ENCODE results near the gene RCN2. TPM values are rescaled to one million over a fixed set of nuclear protein-coding genes. Genes with fewer than 3 reads are reported as not detected.

The RCN2 gene
- total and polyA plus RNA-seq, 2 of the 13 experiments (the other 11 are each of a cell fraction or from before 2014, with no cell fraction given) = 84.4 to 89.0 TPM

GRCh38 chr15:76964157-76964556, 32.6 kb downstream of the RCN2 start:
- ATAC-seq (no peak), DNase-seq (ENCODE audit: low spot score) (no peak), FAIRE-seq (no peak)
- Histone ChIP-seq H2AFZ (ENCODE audit: low read length) (no peak overlapping the region), H3K36me3 (replicated peaks in 1 of 2; ENCODE audit: control insufficient read depth in 1 of 2, insufficient read depth in 2 of 2, low read length in 2 of 2) (no peaks in the 10 kb centered on the region), H3K4me2 (ENCODE audit: low read depth, low read length) (no peak overlapping the region), H3K4me1 (ENCODE audit: insufficient read depth, low read length) (0 out of 2 replicates have a peak, but pooled peaks cover 7% of the 10 kb centered on the region), H3K27ac (ENCODE audit: extremely low read length, insufficient read depth, low read length) (no peak overlapping the region), H3K4me3 (replicated peaks in 1 of 3; ENCODE audit: insufficient read depth in 1 of 3, low read depth in 2 of 3, low read length in 3 of 3) (no peak overlapping the region), H3K27me3 (ENCODE audit: control insufficient read depth in 1 of 2, insufficient read depth in 2 of 2, low read length in 2 of 2) (peaks cover 3 to 22% of the 10 kb centered on the region in 2 experiments; a peak in 3 of 5 replicates), H3K9ac (ENCODE audit: insufficient read depth, low read depth, low read length) (no peak overlapping the region), H3K9me3 (ENCODE audit: low read length) (no peaks in the 10 kb centered on the region), H3K79me2 (ENCODE audit: insufficient read depth, low read length) (no peaks in the 10 kb centered on the region), H4K20me1 (ENCODE audit: insufficient read depth, low read length) (no peaks in the 10 kb centered on the region)
- ChIA-PET CTCF (ENCODE audit: low intra/inter-chr PET ratio, low total read pairs) (no interaction called here), POLR2A (interaction anchor here (1.0 kb wide), 1 partner anchor 33 kb away, joined by 3 read pairs; the partner anchor contains the start of gene RCN2)
- 22% methylated on average over 5 of the region's 5 CpGs for WGBS (ENCODE audit: low lambda C conversion rate)
- intact Hi-C loops (cut with micrococcal nuclease; ENCODE audit: unreplicated experiment) (no loop called here), in situ Hi-C loops (cut with HindIII; ENCODE audit: extremely low pct_ligation_motif_present, low pct_unique_long_range_greater_than_20kb) (no loop called here)
- BruUV-seq (replicated peaks) = no TSS peak
- TF ChIP-seq TFDP2 (CRISPR knock-in tag; IDR thresholded peaks at IDR 0.05) = no peak
- TF ChIP-seq SIX1 (CRISPR knock-in tag; IDR thresholded peaks at IDR 0.05; ENCODE audit: borderline replicate concordance) = no peak
- TF ChIP-seq ARID4A (CRISPR knock-in tag; IDR thresholded peaks at IDR 0.05; ENCODE audit: borderline replicate concordance) = no peak
- no peak for TF ChIP-seq ZSCAN30 (CRISPR knock-in tag; IDR thresholded peaks at IDR 0.05)
- TF ChIP-seq SALL2 (CRISPR knock-in tag; IDR thresholded peaks at IDR 0.05) = no peak
- TF ChIP-seq NFKBIZ (CRISPR knock-in tag; IDR thresholded peaks at IDR 0.05) = no peak
- TF ChIP-seq ZNF280D (CRISPR knock-in tag; IDR thresholded peaks at IDR 0.05) = no peak
- no peak for TF ChIP-seq KMT2A (CRISPR knock-in tag; IDR thresholded peaks at IDR 0.05)
- no peak for TF ChIP-seq PRDM4 (CRISPR knock-in tag; IDR thresholded peaks at IDR 0.05; ENCODE audit: borderline replicate concordance)
- TF ChIP-seq KLF15 (CRISPR knock-in tag; IDR thresholded peaks at IDR 0.05; ENCODE audit: borderline replicate concordance) = no peak
- no peak for TF ChIP-seq ZNF549 (CRISPR knock-in tag; IDR thresholded peaks at IDR 0.05)
- no peak for TF ChIP-seq ZNF772 (CRISPR knock-in tag; IDR thresholded peaks at IDR 0.05)
- no peak for TF ChIP-seq ASH2L (IDR thresholded peaks at IDR 0.05; ENCODE audit: insufficient read length, low read depth, low read length)
- TF ChIP-seq MIER3 (CRISPR knock-in tag; IDR thresholded peaks at IDR 0.05; ENCODE audit: borderline replicate concordance) = no peak
- TF ChIP-seq MIXL1 (CRISPR knock-in tag; IDR thresholded peaks at IDR 0.05) = no peak
